ENCODE measurements around the gene PLEKHG1.

DNA sequence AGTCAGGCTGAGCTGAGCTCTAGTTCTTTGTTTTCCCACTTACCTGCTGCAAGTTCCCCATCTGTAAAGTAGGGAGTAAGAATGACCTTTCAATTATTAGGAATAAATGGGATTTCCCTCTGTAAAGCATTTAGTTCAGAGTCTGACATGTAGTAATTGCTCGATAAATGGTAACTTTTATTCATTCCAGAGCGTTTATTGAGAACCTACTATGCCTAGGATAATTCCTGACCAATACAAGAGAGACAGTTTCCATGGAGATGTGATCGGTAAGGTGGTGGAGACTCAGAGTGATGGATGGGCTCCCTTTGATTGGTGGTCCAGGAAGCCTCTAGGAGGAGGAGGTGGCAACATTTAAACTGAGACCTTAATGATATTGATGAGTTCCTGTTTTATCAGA is 5.6 kb downstream of the PLEKHG1 start:
- TF ChIP-seq REST (IDR thresholded peaks at IDR 0.05; ENCODE audit: borderline replicate concordance) = no peak
- TF ChIP-seq, protein P1, sequence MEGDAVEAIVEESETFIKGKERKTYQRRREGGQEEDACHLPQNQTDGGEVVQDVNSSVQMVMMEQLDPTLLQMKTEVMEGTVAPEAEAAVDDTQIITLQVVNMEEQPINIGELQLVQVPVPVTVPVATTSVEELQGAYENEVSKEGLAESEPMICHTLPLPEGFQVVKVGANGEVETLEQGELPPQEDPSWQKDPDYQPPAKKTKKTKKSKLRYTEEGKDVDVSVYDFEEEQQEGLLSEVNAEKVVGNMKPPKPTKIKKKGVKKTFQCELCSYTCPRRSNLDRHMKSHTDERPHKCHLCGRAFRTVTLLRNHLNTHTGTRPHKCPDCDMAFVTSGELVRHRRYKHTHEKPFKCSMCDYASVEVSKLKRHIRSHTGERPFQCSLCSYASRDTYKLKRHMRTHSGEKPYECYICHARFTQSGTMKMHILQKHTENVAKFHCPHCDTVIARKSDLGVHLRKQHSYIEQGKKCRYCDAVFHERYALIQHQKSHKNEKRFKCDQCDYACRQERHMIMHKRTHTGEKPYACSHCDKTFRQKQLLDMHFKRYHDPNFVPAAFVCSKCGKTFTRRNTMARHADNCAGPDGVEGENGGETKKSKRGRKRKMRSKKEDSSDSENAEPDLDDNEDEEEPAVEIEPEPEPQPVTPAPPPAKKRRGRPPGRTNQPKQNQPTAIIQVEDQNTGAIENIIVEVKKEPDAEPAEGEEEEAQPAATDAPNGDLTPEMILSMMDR (IDR thresholded peaks at IDR 0.05; ENCODE audit: poor library complexity, severe bottlenecking) = no peak
- TF ChIP-seq POLR2AphosphoS5 (IDR thresholded peaks at IDR 0.05) = no peak
- no peak for TF ChIP-seq RAD21 (conservative IDR thresholded peaks at IDR 0.05)
- TF ChIP-seq EZH2 (IDR thresholded peaks at IDR 0.05; ENCODE audit: borderline replicate concordance, insufficient read depth, low read length, poor library complexity, severe bottlenecking) = no peak
- no peak for TF ChIP-seq EP300 (conservative IDR thresholded peaks at IDR 0.05; ENCODE audit: poor library complexity, severe bottlenecking)

Data from neural cell (in vitro differentiated cells).